ENCODE data around the gene AQP12B. TPM values are rescaled to one million over a fixed set of nuclear protein-coding genes. Genes with fewer than 3 reads are reported as not detected.

The AQP12B gene
- total RNA-seq, 1 donor from 2014 or later, result not detected

DNA sequence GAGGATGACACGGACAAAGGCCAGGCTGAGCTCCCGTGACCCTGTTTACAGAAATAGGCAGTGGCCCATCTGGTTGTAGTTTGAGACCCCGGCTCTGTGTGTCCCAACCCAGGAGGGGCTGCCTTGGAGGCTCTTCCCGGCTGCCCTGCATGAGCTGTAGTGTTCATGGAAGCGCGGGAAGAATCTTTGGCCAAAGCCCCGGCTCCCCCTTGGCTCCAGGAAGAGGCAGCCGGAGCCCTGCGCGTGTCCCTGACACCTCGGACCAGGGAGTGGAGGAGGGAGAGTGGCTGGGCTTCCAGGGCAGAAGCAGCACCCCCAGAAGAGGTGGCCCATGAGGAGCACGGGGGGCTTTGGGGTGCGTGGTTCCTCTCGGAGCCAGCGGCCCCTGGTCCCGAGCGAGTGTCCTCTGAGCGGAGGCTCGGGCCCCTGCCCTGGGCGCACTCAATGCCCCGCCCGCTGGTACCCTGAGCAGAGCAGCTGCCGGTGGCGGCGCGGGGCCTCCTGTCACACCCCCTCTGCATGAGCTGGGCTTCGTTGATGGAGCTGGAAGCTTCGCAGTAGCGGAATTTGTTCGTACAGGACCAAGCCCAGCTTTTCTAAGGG, 35.7 kb downstream of the AQP12B start:
- TF ChIP-seq, protein P1, sequence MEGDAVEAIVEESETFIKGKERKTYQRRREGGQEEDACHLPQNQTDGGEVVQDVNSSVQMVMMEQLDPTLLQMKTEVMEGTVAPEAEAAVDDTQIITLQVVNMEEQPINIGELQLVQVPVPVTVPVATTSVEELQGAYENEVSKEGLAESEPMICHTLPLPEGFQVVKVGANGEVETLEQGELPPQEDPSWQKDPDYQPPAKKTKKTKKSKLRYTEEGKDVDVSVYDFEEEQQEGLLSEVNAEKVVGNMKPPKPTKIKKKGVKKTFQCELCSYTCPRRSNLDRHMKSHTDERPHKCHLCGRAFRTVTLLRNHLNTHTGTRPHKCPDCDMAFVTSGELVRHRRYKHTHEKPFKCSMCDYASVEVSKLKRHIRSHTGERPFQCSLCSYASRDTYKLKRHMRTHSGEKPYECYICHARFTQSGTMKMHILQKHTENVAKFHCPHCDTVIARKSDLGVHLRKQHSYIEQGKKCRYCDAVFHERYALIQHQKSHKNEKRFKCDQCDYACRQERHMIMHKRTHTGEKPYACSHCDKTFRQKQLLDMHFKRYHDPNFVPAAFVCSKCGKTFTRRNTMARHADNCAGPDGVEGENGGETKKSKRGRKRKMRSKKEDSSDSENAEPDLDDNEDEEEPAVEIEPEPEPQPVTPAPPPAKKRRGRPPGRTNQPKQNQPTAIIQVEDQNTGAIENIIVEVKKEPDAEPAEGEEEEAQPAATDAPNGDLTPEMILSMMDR (IDR thresholded peaks at IDR 0.05), result no peak
- H3K9me3 Mint-ChIP-seq, result no peaks in the 10 kb centered on the region
- H3K4me1 Mint-ChIP-seq, result no peaks in the 10 kb centered on the region
- intact Hi-C loops (cut with micrococcal nuclease), result no loop called here
- no peak overlapping the region for H3K27ac Mint-ChIP-seq
- H3K27me3 Mint-ChIP-seq, result peaks cover 33% of the 10 kb centered on the region
- ChIA-PET POLR2A (no interaction called here), CTCF (no interaction called here)
- no peak for DNase-seq
- ATAC-seq (ENCODE audit: low read depth), result no peak
- H3K4me3 Mint-ChIP-seq, result no peak overlapping the region
- H3K36me3 Mint-ChIP-seq (ENCODE audit: low read depth), result no peaks in the 10 kb centered on the region

DNA sequence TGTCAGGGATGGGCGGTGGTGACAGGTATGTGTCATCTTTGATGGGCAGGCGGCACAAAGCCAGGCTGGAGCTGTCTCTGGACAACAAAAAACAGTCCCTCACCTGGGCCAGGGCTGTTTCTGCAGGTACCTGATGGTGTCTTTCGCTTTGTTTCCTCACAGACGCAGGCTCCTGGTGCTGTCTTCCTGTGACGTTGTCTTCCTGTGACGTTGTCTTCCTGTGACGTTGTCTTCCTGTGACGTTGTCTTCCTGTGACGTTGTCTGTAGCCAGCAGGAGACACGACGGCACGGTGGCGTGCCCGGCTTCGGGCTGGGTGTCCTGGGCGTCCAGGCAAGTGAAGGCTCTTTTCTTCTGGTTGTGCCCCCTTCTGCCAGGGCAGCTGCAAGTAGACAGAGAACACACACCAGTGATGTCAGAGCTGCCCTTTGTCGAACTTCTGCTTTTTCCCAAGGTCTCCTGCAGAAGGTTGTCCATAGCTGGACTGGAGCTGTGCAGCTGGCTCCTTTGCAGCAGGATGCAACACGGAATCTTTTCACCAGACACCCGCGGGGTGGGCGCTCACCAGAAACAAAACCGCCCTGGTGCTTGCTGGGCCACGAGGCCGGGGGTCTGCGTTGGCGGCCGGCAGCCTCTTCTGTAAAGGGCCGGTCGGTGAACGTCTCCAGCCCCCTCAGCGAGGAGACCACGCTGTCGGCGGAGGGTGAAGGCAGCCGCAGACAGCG, 36.3 kb downstream of the AQP12B start:
- H3K27me3 Mint-ChIP-seq, result peaks cover 29% of the 10 kb centered on the region
- H3K36me3 Mint-ChIP-seq (ENCODE audit: low read depth), result no peaks in the 10 kb centered on the region
- POLR2A ChIA-PET, result no interaction called here

DNA sequence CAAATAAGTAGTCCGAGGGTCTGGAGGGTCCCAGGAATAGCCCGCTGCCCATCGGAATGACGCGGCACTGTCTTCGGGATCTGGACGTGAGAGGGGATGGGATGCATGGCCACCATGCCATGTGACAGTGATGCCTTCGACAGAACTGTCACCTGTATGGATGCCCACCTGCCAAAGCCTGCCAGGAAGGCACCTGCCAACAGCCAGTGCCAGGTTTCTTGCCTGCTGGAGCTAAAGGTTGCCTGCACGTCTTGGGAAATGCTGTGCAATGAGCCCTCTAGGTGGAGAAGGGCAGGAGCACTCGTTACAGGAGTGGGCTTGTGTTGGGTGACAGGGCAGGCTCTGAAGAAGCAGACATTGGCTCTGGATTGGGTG, 36.9 kb downstream of the AQP12B start:
- ATAC-seq (ENCODE audit: low read depth) (no peak), DNase-seq (no peak)
- H3K27ac Mint-ChIP-seq, result no peak overlapping the region
- no peaks in the 10 kb centered on the region for H3K4me1 Mint-ChIP-seq
- TF ChIP-seq, protein P1 (IDR thresholded peaks at IDR 0.05), result no peak
- CTCF ChIA-PET, result no interaction called here
- intact Hi-C loops (cut with micrococcal nuclease), result no loop called here
- H3K36me3 Mint-ChIP-seq (ENCODE audit: low read depth), result no peaks in the 10 kb centered on the region
- POLR2A ChIA-PET, result no interaction called here
- peaks cover 24% of the 10 kb centered on the region for H3K27me3 Mint-ChIP-seq
- no peak overlapping the region for H3K4me3 Mint-ChIP-seq
- H3K9me3 Mint-ChIP-seq, result no peaks in the 10 kb centered on the region

More for the DNA sequence above, 36.3 kb downstream of the AQP12B start:
- intact Hi-C loops (cut with micrococcal nuclease), result no loop called here
- H3K27ac Mint-ChIP-seq, result no peak overlapping the region
- H3K4me1 Mint-ChIP-seq, result no peaks in the 10 kb centered on the region
- ATAC-seq (ENCODE audit: low read depth), result no peak
- no peak overlapping the region for H3K4me3 Mint-ChIP-seq
- TF ChIP-seq, protein P1 (IDR thresholded peaks at IDR 0.05), result no peak
- CTCF ChIA-PET, result no interaction called here
- no peaks in the 10 kb centered on the region for H3K9me3 Mint-ChIP-seq
- no peak for DNase-seq

DNA sequence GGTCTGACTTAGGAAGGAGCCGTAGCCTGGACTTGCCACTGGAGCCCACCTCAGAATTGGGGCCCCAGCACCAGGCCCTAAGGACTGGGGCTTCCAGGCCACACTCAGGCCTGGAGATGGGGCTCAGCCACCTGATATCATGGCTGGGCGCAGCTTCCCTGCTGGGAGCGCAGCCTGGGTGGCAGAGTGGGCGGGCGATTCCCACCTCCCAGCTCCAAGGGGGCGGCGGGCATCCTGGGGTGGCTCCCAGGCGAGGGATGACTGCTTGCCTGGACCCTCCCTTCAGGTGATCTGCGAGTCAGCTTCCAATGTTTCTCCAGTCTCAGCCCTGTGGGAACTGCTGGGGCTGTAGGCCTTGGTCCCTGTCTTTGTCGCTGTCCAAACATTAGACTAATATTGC, 37.3 kb downstream of the AQP12B start:
- TF ChIP-seq, protein P1 (IDR thresholded peaks at IDR 0.05), result no peak
- Mint-ChIP-seq H3K4me3 (no peak overlapping the region), H3K9me3 (no peaks in the 10 kb centered on the region), H3K36me3 (ENCODE audit: low read depth) (no peaks in the 10 kb centered on the region), H3K27me3 (peaks cover 23% of the 10 kb centered on the region), H3K27ac (no peak overlapping the region), H3K4me1 (no peaks in the 10 kb centered on the region)
- ChIA-PET CTCF (no interaction called here), POLR2A (no interaction called here)
- intact Hi-C loops (cut with micrococcal nuclease), result no loop called here
- no peak for ATAC-seq (ENCODE audit: low read depth)
- DNase-seq, result no peak

DNA sequence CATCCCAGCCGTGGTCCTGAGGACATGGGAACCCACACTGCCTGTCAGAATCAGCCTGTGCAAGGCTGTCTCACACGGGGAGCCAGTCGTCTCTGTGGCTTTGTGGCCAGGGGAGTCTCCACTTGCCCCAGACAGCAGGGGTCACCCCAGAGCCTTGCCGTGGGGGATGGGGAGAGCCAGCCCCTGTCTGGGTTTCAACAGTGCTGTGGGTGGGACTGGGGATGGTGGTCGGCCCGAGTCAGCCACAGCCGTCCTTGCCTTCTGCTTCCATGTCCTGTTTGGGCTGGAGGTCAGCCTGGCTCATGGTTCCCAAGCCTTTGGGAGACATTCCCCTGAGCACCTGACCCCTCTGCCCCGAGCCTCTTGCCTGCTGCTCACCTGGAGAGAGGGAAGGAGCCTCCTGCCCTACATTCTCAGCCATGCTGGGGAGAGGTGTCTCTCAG, 37.8 kb downstream of the AQP12B start:
- DNase-seq (no peak), ATAC-seq (ENCODE audit: low read depth) (no peak)
- Mint-ChIP-seq H3K27me3 (peaks cover 21% of the 10 kb centered on the region), H3K36me3 (ENCODE audit: low read depth) (no peaks in the 10 kb centered on the region), H3K4me3 (no peak overlapping the region), H3K27ac (no peak overlapping the region), H3K4me1 (no peaks in the 10 kb centered on the region), H3K9me3 (no peaks in the 10 kb centered on the region)
- intact Hi-C loops (cut with micrococcal nuclease), result no loop called here
- TF ChIP-seq, protein P1 (IDR thresholded peaks at IDR 0.05), result no peak
- POLR2A ChIA-PET, result no interaction called here
- CTCF ChIA-PET, result no interaction called here
